Ovary (tissue), 9 donors: Measurements from ENCODE around the gene ARHGDIB. TPM values are rescaled to one million over a fixed set of nuclear protein-coding genes. Genes with fewer than 3 reads are reported as not detected.

Source experiments
- DNase-seq, 5 donors: peaks; one replicate each; pipeline ENCODE4 v3.0.0-alpha.2; 2019 to 2020
- H3K27ac ChIP-seq, 2 donors: fragments of 200-600 bp; one replicate each; pipeline versions ENCODE4 v1.5.1 to v1.8.0; 2019 to 2022
- H3K27me3 ChIP-seq: fragments of 200-600 bp; one replicate; pipeline ENCODE4 v1.8.0; 2022
- H3K36me3 ChIP-seq: fragments of 200-600 bp; sonication (generic); one replicate; pipeline ENCODE4 v1.5.1; 2019
- H3K4me1 ChIP-seq: one replicate; pipeline ENCODE4 v1.8.1; 2013; ENCODE audit warnings: mild to moderate bottlenecking, moderate library complexity; ENCODE audit not compliant: insufficient read depth
- H3K4me3 ChIP-seq: fragments of 200-600 bp; sonication (generic); one replicate; pipeline ENCODE4 v1.5.1; 2017
- H3K9me3 ChIP-seq, 2 donors: fragments of 200-600 bp in 1 of 2; sonication (generic) in 1 of 2; one replicate each; pipeline versions ENCODE4 v1.5.1 to v1.8.1; 2013 to 2019; ENCODE audit warnings: mild to moderate bottlenecking in 1 of 2, moderate library complexity in 1 of 2
- EP300 ChIP-seq: sonication (generic); formaldehyde crosslinking; IDR thresholded peaks from one replicate; pipeline ENCODE4 v1.6.1; 2017; ENCODE audit warnings: antibody characterized with exemption
- POLR2A ChIP-seq: fragments of 450-650 bp; IDR thresholded peaks from one replicate; pipeline ENCODE4 v1.6.1; 2017; ENCODE audit warnings: antibody characterized with exemption, mild to moderate bottlenecking, moderate library complexity
- WGBS, 3 donors: extraction: QIAGEN DNeasy Blood & Tissue Kit in 1 of 3; methylation state at CpG; one replicate each; pipeline versions ENCODE4 v1.1.5 to v1.1.7; 2013 to 2017; 5-methylcytosine and 5-hydroxymethylcytosine counted together
- intact Hi-C, 4 donors: fragments of 100-400 bp; cut with DNase I; formaldehyde crosslinking; loops; one replicate each; pipeline versions ENCODE4 v1.11.0 to v1.15.1; 2022 to 2023
- polyA plus RNA-seq, 2 donors: library from polyadenylated mRNA; stranded (reverse); fragments of 200-250 nt in 1 of 2; fragments of 350-450 nt in 1 of 2; fragmentation: Illumina TruSeq in 1 of 2; extraction: RNeasy Lipid Tissue Mini Kit (QIAGEN cat#74804) in 1 of 2; gene quantifications; one replicate each; pipeline ENCODE4 v1.2.3, GENCODE V29; 2013 to 2014
- total RNA-seq, 7 donors: library from RNA; depleted of rRNA in 2 of 7; stranded (reverse); fragments of >200 nt in 2 of 7; fragmentation: NEBNext Ultra II Directional in 3 of 7; extraction: Animal tissue kit (Norgen Biotek cat#: 25700) in 3 of 7; gene quantifications; one replicate each; pipeline versions ENCODE4 v1.1.0 to v1.2.4, GENCODE V29; 2016 to 2023
- TF ChIP-seq, protein P1 (sequence below), 3 donors: fragments of 450-650 bp in 2 of 3; fragments of 200-600 bp in 1 of 3; IDR thresholded peaks; one replicate each; pipeline versions ENCODE4 v1.5.1 to v1.8.0; 2016 to 2022; ENCODE audit warnings: antibody characterized with exemption in 3 of 3, mild to moderate bottlenecking in 1 of 3
- donor health status: DM: no; HTN: no; CAD: no; lungs with moderate emphysema.
- donor health status: DM: no; HTN: no; CAD: no.
- donor health status: Bipolar disorder and iron deficiency.
- donor health status: DM: yes; HTN: yes; CAD: no.
- donor health status: DM: no; HTN: no; CAD: no.
- donor health status: DM: yes; HTN: yes; CAD: no.

ARHGDIB gene
- total and polyA plus RNA-seq, 9 donors: 16.0 to 212 (median 36.6) TPM

DNA sequence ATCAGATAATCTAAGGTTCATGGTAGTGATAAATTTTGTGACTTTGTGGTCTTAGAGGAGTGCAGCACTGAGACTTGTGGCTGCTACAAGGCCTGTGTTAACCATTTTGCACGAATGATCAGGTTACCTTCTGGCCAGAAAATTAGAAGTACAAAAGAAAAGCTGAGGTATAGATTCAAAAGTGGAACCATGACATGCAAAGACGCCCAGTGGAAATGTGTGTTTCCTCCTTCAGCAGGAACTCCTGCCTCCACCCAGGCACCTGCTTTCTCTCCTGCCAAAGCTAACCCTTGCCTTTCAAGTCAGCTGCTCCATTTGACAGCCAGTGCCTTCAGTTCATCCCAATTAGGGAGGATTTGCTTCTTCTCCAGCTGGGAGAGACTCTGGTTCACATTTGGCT lies 21.6 kb upstream of the ARHGDIB start:
- Histone ChIP-seq H3K9me3 (no peaks in the 10 kb centered on the region), H3K27me3 (no peaks in the 10 kb centered on the region), H3K4me1 (no peaks in the 10 kb centered on the region), H3K27ac (no peak overlapping the region), H3K4me3 (no peak overlapping the region), H3K36me3 (no peaks in the 10 kb centered on the region)
- intact Hi-C loops: loop anchor here in 1 of 4 donors (5.0 to 10.0 kb wide), 2 partner anchors 48 to 131 kb away; partner anchors contain the start of gene ERP27
- 79 to 85% (median 83%) methylated on average over 2 of the region's 2 CpGs for WGBS, 3 donors
- TF ChIP-seq, protein P1, sequence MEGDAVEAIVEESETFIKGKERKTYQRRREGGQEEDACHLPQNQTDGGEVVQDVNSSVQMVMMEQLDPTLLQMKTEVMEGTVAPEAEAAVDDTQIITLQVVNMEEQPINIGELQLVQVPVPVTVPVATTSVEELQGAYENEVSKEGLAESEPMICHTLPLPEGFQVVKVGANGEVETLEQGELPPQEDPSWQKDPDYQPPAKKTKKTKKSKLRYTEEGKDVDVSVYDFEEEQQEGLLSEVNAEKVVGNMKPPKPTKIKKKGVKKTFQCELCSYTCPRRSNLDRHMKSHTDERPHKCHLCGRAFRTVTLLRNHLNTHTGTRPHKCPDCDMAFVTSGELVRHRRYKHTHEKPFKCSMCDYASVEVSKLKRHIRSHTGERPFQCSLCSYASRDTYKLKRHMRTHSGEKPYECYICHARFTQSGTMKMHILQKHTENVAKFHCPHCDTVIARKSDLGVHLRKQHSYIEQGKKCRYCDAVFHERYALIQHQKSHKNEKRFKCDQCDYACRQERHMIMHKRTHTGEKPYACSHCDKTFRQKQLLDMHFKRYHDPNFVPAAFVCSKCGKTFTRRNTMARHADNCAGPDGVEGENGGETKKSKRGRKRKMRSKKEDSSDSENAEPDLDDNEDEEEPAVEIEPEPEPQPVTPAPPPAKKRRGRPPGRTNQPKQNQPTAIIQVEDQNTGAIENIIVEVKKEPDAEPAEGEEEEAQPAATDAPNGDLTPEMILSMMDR (IDR thresholded peaks at IDR 0.05): no peak
- TF ChIP-seq EP300 (no peak), POLR2A (no peak)
- DNase-seq: no peak

DNA sequence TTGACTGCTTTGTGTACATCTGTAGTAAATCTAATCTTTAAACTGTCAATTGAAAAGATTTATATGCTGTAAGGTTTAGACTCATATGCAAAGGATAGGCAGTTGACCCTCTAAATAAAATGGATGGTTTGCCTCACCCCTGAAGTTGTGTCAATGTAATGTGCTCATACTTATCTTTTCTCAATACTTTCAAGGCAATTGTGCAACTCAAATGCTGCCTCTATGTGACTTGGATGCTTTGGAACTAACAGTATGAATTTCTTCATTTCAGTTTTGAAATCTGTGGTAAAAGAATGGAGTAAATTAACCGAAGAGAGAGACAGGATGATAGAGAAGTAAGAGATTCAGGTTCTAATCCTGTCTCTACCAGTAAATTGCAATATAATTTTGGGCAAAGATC lies 21.2 kb upstream of the ARHGDIB start:
- Histone ChIP-seq H3K27ac (no peak overlapping the region), H3K36me3 (no peaks in the 10 kb centered on the region), H3K9me3 (no peaks in the 10 kb centered on the region), H3K4me3 (no peak overlapping the region), H3K27me3 (no peaks in the 10 kb centered on the region), H3K4me1 (no peaks in the 10 kb centered on the region)
- TF ChIP-seq POLR2A: no peak
- TF ChIP-seq EP300: no peak
- TF ChIP-seq, protein P1 (IDR thresholded peaks at IDR 0.05): no peak
- intact Hi-C loops: loop anchor here in 1 of 4 donors (5.0 to 10.0 kb wide), 2 partner anchors 48 to 130 kb away; partner anchors contain the start of gene ERP27
- WGBS, 3 donors: 82 to 88% (median 87%) methylated on average over 1 of the region's 1 CpG
- DNase-seq: no peak

DNA sequence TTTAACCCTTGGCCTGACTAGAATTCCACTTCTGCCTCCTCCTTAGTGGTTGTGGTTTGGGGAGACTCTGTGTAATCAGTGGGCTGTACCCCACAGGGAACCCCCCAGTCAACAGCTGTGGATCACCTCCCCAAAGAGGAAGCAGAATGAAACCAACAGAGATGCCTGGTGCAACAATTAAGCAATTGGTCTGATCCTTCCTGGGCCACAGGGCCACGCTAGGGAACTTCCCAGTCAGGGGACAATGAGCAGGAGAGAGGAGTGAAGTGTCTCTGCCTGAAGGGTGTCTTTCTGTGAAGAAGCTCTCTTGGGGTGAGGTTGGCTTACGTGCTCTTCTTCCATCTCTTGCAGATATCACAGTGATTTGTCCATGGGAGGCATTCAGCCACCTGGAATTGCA lies 19.6 kb upstream of the ARHGDIB start:
- Histone ChIP-seq H3K4me1 (no peaks in the 10 kb centered on the region), H3K36me3 (no peaks in the 10 kb centered on the region), H3K27ac (no peak overlapping the region), H3K4me3 (no peak overlapping the region), H3K9me3 (no peaks in the 10 kb centered on the region), H3K27me3 (no peaks in the 10 kb centered on the region)
- no peak for DNase-seq
- WGBS, 3 donors: 94 to 97% (median 95%) methylated on average over 2 of the region's 2 CpGs
- intact Hi-C loops: loop anchor here in 1 of 4 donors (5.0 to 10.0 kb wide), 2 partner anchors 46 to 129 kb away; partner anchors contain the start of gene ERP27
- no peak for TF ChIP-seq EP300
- TF ChIP-seq, protein P1 (IDR thresholded peaks at IDR 0.05): no peak
- no peak for TF ChIP-seq POLR2A

DNA sequence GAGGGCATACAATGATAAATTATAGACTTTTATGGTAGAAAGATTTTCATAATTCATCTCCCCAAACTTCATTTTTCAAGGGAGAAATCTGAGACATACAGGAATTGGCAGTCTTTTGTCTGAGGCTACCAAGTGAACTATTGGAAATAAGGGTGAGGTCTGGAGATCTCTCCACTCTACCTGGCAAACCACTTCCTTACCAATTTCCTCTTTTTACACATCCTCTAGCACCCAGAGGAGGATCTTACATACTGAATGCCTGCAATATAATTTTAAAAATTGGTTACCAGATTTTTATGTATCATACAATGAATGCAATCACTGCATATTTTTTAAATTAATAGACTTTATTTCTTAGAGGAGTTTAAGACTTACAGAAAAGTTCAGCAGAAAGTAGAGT lies 18.1 kb upstream of the ARHGDIB start:
- no peak for TF ChIP-seq EP300
- TF ChIP-seq, protein P1 (IDR thresholded peaks at IDR 0.05): no peak
- no peak for TF ChIP-seq POLR2A
- Histone ChIP-seq H3K9me3 (no peaks in the 10 kb centered on the region), H3K4me1 (no peaks in the 10 kb centered on the region), H3K27ac (no peak overlapping the region), H3K27me3 (no peaks in the 10 kb centered on the region), H3K4me3 (no peak overlapping the region), H3K36me3 (no peaks in the 10 kb centered on the region)
- DNase-seq: no peak
- intact Hi-C loops: no loop called here
